K562 (cell line): ENCODE data around the gene CDADC1. TPM values are rescaled to one million over a fixed set of nuclear protein-coding genes. Genes with fewer than 3 reads are reported as not detected.
A peak's percentile ranks its signal among the peaks of the same experiment; 100 is the strongest.

Experiments used
- GABPA ChIP-seq: fragments of 200-800 bp; sonication (Bioruptor generic); conservative IDR thresholded peaks from 2 replicates; pipeline ENCODE4 v1.6.1; 2016; ENCODE audit warnings: low read depth, missing genetic modification characterization, missing compliant biosample characterization
- GABPB1 ChIP-seq: sonication (generic); formaldehyde crosslinking; IDR thresholded peaks from 2 replicates; pipeline ENCODE4 v1.8.0; 2022; ENCODE audit warnings: mild to moderate bottlenecking, missing genetic modification reagents
- NFRKB ChIP-seq: fragments of 450-650 bp; IDR thresholded peaks from 2 replicates; pipeline ENCODE4 v1.6.1; 2016; ENCODE audit warnings: low read depth
- PHTF2 ChIP-seq: fragments of 250-450 bp; sonication (Bioruptor Pico); IDR thresholded peaks from 2 replicates; pipeline ENCODE4 v1.5.0; 2021; ENCODE audit warnings: mild to moderate bottlenecking
- SMARCC2 ChIP-seq: fragments of 450-650 bp; IDR thresholded peaks from 2 replicates; pipeline ENCODE4 v1.6.1; 2017; ENCODE audit warnings: antibody characterized with exemption, moderate library complexity, mild to moderate bottlenecking, low read depth
- YBX1 ChIP-seq: fragments of 450-650 bp; IDR thresholded peaks from 2 replicates; pipeline ENCODE4 v1.7.1; 2016; ENCODE audit warnings: mild to moderate bottlenecking
- polyA plus RNA-seq, 8 experiments: library from polyadenylated mRNA; depleted of rRNA in 4 of 8; stranded (reverse) in 5 of 8; unstranded in 3 of 8; fragments of >200 nt; fragmentation: Nextera tagmentation in 2 of 8; fragmentation: Illumina TruSeq in 1 of 8; extraction: Ambion mirVana in 2 of 8; extraction: Trizol in 1 of 8; gene quantifications; 2 replicates each; pipeline versions ENCODE4 v1.2.1 to v1.2.3, GENCODE V29; 2011 to 2014; ENCODE audit warnings: inconsistent platforms in 1 of 8, missing spikeins in 1 of 8
- total RNA-seq, 7 experiments: library from RNA; depleted of rRNA in 6 of 7; stranded (reverse); fragments of >200 nt in 6 of 7; fragmentation: Illumina TruSeq in 2 of 7; extraction: Trizol in 2 of 7; gene quantifications; 2 replicates each; pipeline versions ENCODE4 v1.2.1 to v1.2.3, GENCODE V29; 2011 to 2021; ENCODE audit warnings: low replicate concordance in 1 of 7
- TF ChIP-seq, protein P1 (sequence below): sonication (generic); formaldehyde crosslinking; IDR thresholded peaks from 2 replicates; pipeline ENCODE4 v1.8.0; 2023; ENCODE audit warnings: mild to moderate bottlenecking, missing genetic modification reagents
- TF ChIP-seq, protein P2 (sequence below): fragments of 450-650 bp; IDR thresholded peaks from 2 replicates; pipeline ENCODE4 v1.6.1; 2017; ENCODE audit warnings: antibody characterized with exemption, mild to moderate bottlenecking
- TF ChIP-seq, protein P3 (sequence below): fragments of 200-800 bp; sonication (Bioruptor generic); IDR thresholded peaks from 2 replicates; pipeline ENCODE4 v1.6.1; 2017; ENCODE audit warnings: missing genetic modification characterization, missing compliant biosample characterization

The CDADC1 gene
- total and polyA plus RNA-seq, 9 of the 15 experiments (the other 6 are each of a cell fraction or from before 2014, with no cell fraction given) = 4.1 to 11.8 (median 6.3) TPM

DNA sequence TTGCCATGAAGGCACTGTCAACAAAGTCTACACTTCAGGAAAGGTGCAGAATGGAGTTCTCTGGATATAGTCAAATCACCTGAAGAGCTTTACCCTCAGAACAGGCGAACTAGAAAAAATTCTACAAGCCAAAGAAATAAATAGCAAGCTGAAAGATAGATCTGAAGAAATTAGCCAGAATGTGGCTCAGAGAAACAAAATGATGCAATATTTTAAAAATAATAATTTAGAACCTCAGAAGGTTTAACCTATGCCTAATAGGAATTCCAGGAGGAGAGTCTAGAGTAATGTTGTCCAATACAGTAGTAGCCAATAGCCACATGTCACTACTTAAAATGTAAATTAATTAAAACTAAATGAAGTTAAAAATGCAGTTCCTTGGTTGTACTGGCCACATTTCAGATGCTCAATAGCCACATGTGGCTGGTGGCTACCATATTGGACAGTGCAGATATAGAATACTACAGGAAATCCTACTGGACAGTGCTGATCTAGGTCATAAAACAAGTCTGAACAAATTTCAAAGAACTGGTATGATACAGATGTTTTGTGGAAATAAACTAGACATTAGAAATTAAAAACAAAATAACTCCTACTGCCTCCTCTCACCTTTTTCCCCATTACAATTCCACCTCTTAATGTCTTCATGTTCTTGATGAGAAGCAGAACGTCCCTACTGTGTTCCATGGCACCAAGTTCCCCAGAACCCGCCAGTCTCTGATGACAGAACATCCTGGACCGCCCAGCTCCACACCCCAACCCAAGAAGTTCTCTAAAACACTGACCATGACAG lies 679 bp upstream of the CDADC1 start (continued):
- TF ChIP-seq GABPA (no peak), SMARCC2 (no peak), NFRKB (0 out of 2 replicates have a peak, but pooled peaks have one; percentile 17), PHTF2 (CRISPR knock-in tag) (no peak), GABPB1 (peak; percentile 49), YBX1 (no peak)
- TF ChIP-seq, protein P1, sequence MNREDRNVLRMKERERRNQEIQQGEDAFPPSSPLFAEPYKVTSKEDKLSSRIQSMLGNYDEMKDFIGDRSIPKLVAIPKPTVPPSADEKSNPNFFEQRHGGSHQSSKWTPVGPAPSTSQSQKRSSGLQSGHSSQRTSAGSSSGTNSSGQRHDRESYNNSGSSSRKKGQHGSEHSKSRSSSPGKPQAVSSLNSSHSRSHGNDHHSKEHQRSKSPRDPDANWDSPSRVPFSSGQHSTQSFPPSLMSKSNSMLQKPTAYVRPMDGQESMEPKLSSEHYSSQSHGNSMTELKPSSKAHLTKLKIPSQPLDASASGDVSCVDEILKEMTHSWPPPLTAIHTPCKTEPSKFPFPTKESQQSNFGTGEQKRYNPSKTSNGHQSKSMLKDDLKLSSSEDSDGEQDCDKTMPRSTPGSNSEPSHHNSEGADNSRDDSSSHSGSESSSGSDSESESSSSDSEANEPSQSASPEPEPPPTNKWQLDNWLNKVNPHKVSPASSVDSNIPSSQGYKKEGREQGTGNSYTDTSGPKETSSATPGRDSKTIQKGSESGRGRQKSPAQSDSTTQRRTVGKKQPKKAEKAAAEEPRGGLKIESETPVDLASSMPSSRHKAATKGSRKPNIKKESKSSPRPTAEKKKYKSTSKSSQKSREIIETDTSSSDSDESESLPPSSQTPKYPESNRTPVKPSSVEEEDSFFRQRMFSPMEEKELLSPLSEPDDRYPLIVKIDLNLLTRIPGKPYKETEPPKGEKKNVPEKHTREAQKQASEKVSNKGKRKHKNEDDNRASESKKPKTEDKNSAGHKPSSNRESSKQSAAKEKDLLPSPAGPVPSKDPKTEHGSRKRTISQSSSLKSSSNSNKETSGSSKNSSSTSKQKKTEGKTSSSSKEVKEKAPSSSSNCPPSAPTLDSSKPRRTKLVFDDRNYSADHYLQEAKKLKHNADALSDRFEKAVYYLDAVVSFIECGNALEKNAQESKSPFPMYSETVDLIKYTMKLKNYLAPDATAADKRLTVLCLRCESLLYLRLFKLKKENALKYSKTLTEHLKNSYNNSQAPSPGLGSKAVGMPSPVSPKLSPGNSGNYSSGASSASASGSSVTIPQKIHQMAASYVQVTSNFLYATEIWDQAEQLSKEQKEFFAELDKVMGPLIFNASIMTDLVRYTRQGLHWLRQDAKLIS (CRISPR knock-in tag) = 0 out of 2 replicates have a peak, but pooled peaks have one; percentile 62
- TF ChIP-seq, protein P2, sequence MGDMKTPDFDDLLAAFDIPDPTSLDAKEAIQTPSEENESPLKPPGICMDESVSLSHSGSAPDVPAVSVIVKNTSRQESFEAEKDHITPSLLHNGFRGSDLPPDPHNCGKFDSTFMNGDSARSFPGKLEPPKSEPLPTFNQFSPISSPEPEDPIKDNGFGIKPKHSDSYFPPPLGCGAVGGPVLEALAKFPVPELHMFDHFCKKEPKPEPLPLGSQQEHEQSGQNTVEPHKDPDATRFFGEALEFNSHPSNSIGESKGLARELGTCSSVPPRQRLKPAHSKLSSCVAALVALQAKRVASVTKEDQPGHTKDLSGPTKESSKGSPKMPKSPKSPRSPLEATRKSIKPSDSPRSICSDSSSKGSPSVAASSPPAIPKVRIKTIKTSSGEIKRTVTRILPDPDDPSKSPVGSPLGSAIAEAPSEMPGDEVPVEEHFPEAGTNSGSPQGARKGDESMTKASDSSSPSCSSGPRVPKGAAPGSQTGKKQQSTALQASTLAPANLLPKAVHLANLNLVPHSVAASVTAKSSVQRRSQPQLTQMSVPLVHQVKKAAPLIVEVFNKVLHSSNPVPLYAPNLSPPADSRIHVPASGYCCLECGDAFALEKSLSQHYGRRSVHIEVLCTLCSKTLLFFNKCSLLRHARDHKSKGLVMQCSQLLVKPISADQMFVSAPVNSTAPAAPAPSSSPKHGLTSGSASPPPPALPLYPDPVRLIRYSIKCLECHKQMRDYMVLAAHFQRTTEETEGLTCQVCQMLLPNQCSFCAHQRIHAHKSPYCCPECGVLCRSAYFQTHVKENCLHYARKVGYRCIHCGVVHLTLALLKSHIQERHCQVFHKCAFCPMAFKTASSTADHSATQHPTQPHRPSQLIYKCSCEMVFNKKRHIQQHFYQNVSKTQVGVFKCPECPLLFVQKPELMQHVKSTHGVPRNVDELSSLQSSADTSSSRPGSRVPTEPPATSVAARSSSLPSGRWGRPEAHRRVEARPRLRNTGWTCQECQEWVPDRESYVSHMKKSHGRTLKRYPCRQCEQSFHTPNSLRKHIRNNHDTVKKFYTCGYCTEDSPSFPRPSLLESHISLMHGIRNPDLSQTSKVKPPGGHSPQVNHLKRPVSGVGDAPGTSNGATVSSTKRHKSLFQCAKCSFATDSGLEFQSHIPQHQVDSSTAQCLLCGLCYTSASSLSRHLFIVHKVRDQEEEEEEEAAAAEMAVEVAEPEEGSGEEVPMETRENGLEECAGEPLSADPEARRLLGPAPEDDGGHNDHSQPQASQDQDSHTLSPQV = no peak
- TF ChIP-seq, protein P3, sequence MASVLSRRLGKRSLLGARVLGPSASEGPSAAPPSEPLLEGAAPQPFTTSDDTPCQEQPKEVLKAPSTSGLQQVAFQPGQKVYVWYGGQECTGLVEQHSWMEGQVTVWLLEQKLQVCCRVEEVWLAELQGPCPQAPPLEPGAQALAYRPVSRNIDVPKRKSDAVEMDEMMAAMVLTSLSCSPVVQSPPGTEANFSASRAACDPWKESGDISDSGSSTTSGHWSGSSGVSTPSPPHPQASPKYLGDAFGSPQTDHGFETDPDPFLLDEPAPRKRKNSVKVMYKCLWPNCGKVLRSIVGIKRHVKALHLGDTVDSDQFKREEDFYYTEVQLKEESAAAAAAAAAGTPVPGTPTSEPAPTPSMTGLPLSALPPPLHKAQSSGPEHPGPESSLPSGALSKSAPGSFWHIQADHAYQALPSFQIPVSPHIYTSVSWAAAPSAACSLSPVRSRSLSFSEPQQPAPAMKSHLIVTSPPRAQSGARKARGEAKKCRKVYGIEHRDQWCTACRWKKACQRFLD (CRISPR knock-in tag) = no peak
